Panc1 (cell line): ENCODE results near the gene NFATC1. TPM values are rescaled to one million over a fixed set of nuclear protein-coding genes. Genes with fewer than 3 reads are reported as not detected.

Experiments used
- ATAC-seq: fragments of 200-7000 bp; cut with Tn5 transposase; 2 replicates; pipeline ENCODE4 v1.9.1; 2020; ENCODE audit warnings: mild to moderate bottlenecking, moderate library complexity
- BruUV-seq: library from RNA; stranded (reverse); fragments of 400-500 nt; replicated peaks from 2 replicates; lab custom pipeline; 2021; lab: Mats Ljungman, UMichigan
- CTCF ChIA-PET: fragments of 300-600 bp; sonication (Branson Sonifier 250); formaldehyde crosslinking; loops from one replicate; lab custom pipeline; 2022; ENCODE audit warnings: antibody characterized with exemption; lab: Charles Lee
- POLR2A ChIA-PET: fragments of 300-600 bp; sonication (Branson Sonifier 250); formaldehyde crosslinking; loops from one replicate; lab custom pipeline; 2022; ENCODE audit warnings: antibody characterized with exemption; lab: Charles Lee
- DNase-seq: peaks from one replicate; pipeline ENCODE4 v3.0.0-alpha.2; 2010; ENCODE audit warnings: low read depth, low spot score
- H3K27ac ChIP-seq: 2 replicates; pipeline ENCODE4 v1.5.1; 2011; ENCODE audit warnings: mild to moderate bottlenecking, low read length, inconsistent platforms
- H3K27me3 ChIP-seq: fragments of 200-500 bp; sonication (Bioruptor generic); 2 replicates; pipeline ENCODE4 v1.6.0; 2014; ENCODE audit warnings: low read length, inconsistent platforms; ENCODE audit not compliant: control insufficient read depth, insufficient read depth
- H3K36me3 ChIP-seq: fragments of 200-500 bp; sonication (Bioruptor generic); 2 replicates; pipeline ENCODE4 v1.5.1; 2014; ENCODE audit warnings: inconsistent platforms, mild to moderate bottlenecking, low read length, moderate library complexity; ENCODE audit not compliant: control insufficient read depth, insufficient read depth
- H3K4me1 ChIP-seq: 2 replicates; pipeline ENCODE4 v1.5.1; 2011; ENCODE audit warnings: inconsistent platforms, mild to moderate bottlenecking, low read length, moderate library complexity; ENCODE audit not compliant: control insufficient read depth, insufficient read depth
- H3K4me3 ChIP-seq, 2 experiments: 2 replicates each; pipeline ENCODE4 v1.5.1; 2011 to 2012; ENCODE audit warnings: low read depth in 2 of 2, low read length in 2 of 2, mild to moderate bottlenecking in 2 of 2, inconsistent platforms in 1 of 2, moderate library complexity in 1 of 2
- H3K9me3 ChIP-seq: fragments of 200-500 bp; sonication (Bioruptor generic); 2 replicates; pipeline ENCODE4 v1.5.1; 2014; ENCODE audit warnings: low read depth, mild to moderate bottlenecking, inconsistent platforms, low read length, moderate library complexity; ENCODE audit not compliant: control insufficient read depth, insufficient read depth
- CTCF ChIP-seq: fragments of 450-650 bp; IDR thresholded peaks from 2 replicates; pipeline ENCODE4 v1.5.1; 2017; ENCODE audit warnings: mild to moderate bottlenecking
- POLR2AphosphoS5 ChIP-seq: IDR thresholded peaks from 2 replicates; pipeline ENCODE4 v1.6.1; 2012; ENCODE audit warnings: mild to moderate bottlenecking, low read depth, low read length, moderate library complexity
- SIN3A ChIP-seq: IDR thresholded peaks from 2 replicates; pipeline ENCODE4 v1.6.1; 2012; ENCODE audit warnings: low read depth, mild to moderate bottlenecking, low read length, moderate library complexity, borderline replicate concordance; ENCODE audit not compliant: insufficient read depth
- TCF7L2 ChIP-seq: IDR thresholded peaks from 2 replicates; pipeline ENCODE4 v1.6.1; 2011; ENCODE audit warnings: mild to moderate bottlenecking, low read depth, low read length, inconsistent platforms
- in situ Hi-C: cut with HindIII; loops from 2 replicates; pipeline ENCODE4 v1.10.0; 2016; ENCODE audit warnings: low sequenced_read_pairs, low pct_unique_long_range_greater_than_20kb
- intact Hi-C: fragments of 100-400 bp; cut with micrococcal nuclease; formaldehyde crosslinking; loops from one replicate; pipeline ENCODE4 v1.10.0; 2022; ENCODE audit not compliant: unreplicated experiment
- total RNA-seq: library from RNA; stranded (reverse); gene quantifications from one replicate; pipeline ENCODE4 v1.2.1, GENCODE V29; 2021; ENCODE audit not compliant: unreplicated experiment
- TF ChIP-seq, protein P1 (sequence below), 2 experiments: IDR thresholded peaks; 2 replicates each; pipeline ENCODE4 v1.6.1; 2011 to 2012; ENCODE audit warnings: low read depth in 2 of 2, control low read depth in 1 of 2, low read length in 1 of 2, mild to moderate bottlenecking in 1 of 2, moderate library complexity in 1 of 2; ENCODE audit not compliant: insufficient read depth in 1 of 2

Gene NFATC1
- total RNA-seq, 1 experiment from 2014 or later = 30.8 TPM

GRCh38 chr18:79383388-79384056 is 12.2 kb upstream of the NFATC1 start:
- Histone ChIP-seq H3K9me3 (no peaks in the 10 kb centered on the region), H3K36me3 (no peaks in the 10 kb centered on the region), H3K4me1 (no peaks in the 10 kb centered on the region; the same call in 1 of the 2 replicates), H3K4me3 (no peak overlapping the region), H3K27ac (no peak overlapping the region), H3K27me3 (no peaks in the 10 kb centered on the region; the same call in 1 of the 2 replicates)
- ChIA-PET POLR2A (no interaction called here), CTCF (no interaction called here)
- no TSS peak for BruUV-seq
- intact Hi-C loops (no loop called here), in situ Hi-C loops (no loop called here)
- ATAC-seq (no peak), DNase-seq (no peak)
- TF ChIP-seq TCF7L2 = no peak
- TF ChIP-seq CTCF = no peak
- TF ChIP-seq, protein P1, sequence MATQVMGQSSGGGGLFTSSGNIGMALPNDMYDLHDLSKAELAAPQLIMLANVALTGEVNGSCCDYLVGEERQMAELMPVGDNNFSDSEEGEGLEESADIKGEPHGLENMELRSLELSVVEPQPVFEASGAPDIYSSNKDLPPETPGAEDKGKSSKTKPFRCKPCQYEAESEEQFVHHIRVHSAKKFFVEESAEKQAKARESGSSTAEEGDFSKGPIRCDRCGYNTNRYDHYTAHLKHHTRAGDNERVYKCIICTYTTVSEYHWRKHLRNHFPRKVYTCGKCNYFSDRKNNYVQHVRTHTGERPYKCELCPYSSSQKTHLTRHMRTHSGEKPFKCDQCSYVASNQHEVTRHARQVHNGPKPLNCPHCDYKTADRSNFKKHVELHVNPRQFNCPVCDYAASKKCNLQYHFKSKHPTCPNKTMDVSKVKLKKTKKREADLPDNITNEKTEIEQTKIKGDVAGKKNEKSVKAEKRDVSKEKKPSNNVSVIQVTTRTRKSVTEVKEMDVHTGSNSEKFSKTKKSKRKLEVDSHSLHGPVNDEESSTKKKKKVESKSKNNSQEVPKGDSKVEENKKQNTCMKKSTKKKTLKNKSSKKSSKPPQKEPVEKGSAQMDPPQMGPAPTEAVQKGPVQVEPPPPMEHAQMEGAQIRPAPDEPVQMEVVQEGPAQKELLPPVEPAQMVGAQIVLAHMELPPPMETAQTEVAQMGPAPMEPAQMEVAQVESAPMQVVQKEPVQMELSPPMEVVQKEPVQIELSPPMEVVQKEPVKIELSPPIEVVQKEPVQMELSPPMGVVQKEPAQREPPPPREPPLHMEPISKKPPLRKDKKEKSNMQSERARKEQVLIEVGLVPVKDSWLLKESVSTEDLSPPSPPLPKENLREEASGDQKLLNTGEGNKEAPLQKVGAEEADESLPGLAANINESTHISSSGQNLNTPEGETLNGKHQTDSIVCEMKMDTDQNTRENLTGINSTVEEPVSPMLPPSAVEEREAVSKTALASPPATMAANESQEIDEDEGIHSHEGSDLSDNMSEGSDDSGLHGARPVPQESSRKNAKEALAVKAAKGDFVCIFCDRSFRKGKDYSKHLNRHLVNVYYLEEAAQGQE (IDR thresholded peaks at IDR 0.05; ENCODE audit: insufficient read depth in 1 of 2, low read depth in 2 of 2, low read length in 1 of 2) = no peak
- TF ChIP-seq POLR2AphosphoS5 = no peak
- TF ChIP-seq SIN3A = no peak

GRCh38 chr18:79384151-79384807 is 11.5 kb upstream of the NFATC1 start:
- no peak for DNase-seq
- ChIA-PET CTCF (interaction anchor here (1.1 to 1.5 kb wide), 2 partner anchors 9 to 67 kb away, joined by 3 read pairs; no protein-coding TSS in a partner anchor), POLR2A (interaction anchor here (0.5 kb wide), 1 partner anchor 20 kb away, joined by 3 read pairs; no protein-coding TSS in a partner anchor)
- intact Hi-C loops = no loop called here
- no peaks in the 10 kb centered on the region for H3K9me3 ChIP-seq
- ATAC-seq = peak; percentile 28; the same call in 1 of the 2 replicates
- no TSS peak for BruUV-seq
- H3K4me1 ChIP-seq = no peaks in the 10 kb centered on the region; the same call in 1 of the 2 replicates
- peaks cover 4% of the 10 kb centered on the region for H3K27me3 ChIP-seq
- H3K4me3 ChIP-seq = no peak overlapping the region
- H3K27ac ChIP-seq = no peak overlapping the region
- no peak for TF ChIP-seq CTCF
- no peak for TF ChIP-seq TCF7L2
- no peak for TF ChIP-seq POLR2AphosphoS5
- TF ChIP-seq, protein P1 (IDR thresholded peaks at IDR 0.05; ENCODE audit: insufficient read depth in 1 of 2, low read depth in 2 of 2, low read length in 1 of 2) = no peak
- TF ChIP-seq SIN3A = no peak
- no peaks in the 10 kb centered on the region for H3K36me3 ChIP-seq
- in situ Hi-C loops = no loop called here
